ENCODE data around the gene GLIS2. TPM values are rescaled to one million over a fixed set of nuclear protein-coding genes. Genes with fewer than 3 reads are reported as not detected.

The GLIS2 gene
- 18.2 TPM for total RNA-seq (2021; ENCODE audit: unreplicated experiment)
- 15.5 and 15.6 TPM in 2 replicates for polyA plus RNA-seq (2012)
- Bru-seq, nascent RNA = percentile 57 among the genes with signal in this experiment
- BruChase-seq, experiment 1, labeled RNA remaining after a 6-hour chase = percentile 60 among the genes with signal in this experiment
- percentile 58 among the genes with signal in this experiment for BruChase-seq, experiment 2, labeled RNA remaining after a 2-hour chase
- long read RNA-seq, partial matches to known transcripts = 27 of 32 reads
- long read RNA-seq, other reads (novel, unspliced or antisense) = 5 of 32 reads

GRCh38 chr16:4315186-4316107 lies at the start of gene GLIS2:
Gene GLIS2, plus strand, starts transcription at chr16:4316067. Its CDS starts 16,214 bp downstream, at chr16:4332281.
- H3K36me3 ChIP-seq (ENCODE audit: control insufficient read depth in 1 of 2, insufficient read depth in 2 of 2, low read length in 2 of 2) = no peaks in the 10 kb centered on the region
- ChIA-PET CTCF (interaction anchor here (0.6 to 0.8 kb wide), 4 partner anchors 11 to 640 kb away, joined by 3 read pairs; no protein-coding TSS in a partner anchor), POLR2A (interaction anchor here (0.8 to 2.0 kb wide), 2 partner anchors 43 to 62 kb away, joined by 3 to 6 read pairs; partner anchors contain the start of gene TFAP4), RAD21 (ENCODE audit: low non-redundant PET in 1 of 2, low total read pairs in 2 of 2, uncharacterized antibody in 2 of 2, unreplicated experiment in 2 of 2) (interaction anchor here in 1 of 2 experiments (0.7 to 0.9 kb wide), 2 partner anchors 16 to 26 kb away, joined by 4 read pairs; no protein-coding TSS in a partner anchor)
- ATAC-seq (peak; percentile 64), DNase-seq (ENCODE audit: low read depth, low spot score) (peak; percentile 28)
- peak within 1 kb of the TSS; percentile 79 to 82 for H3K4me3 ChIP-seq (replicated peaks in 1 of 2; ENCODE audit: low read depth in 1 of 2, low read length in 2 of 2)
- no peaks in the 10 kb centered on the region for H3K9me3 ChIP-seq (ENCODE audit: control insufficient read depth in 1 of 2, insufficient read depth in 1 of 2, low read depth in 1 of 2, low read length in 2 of 2)
- no peaks in the 10 kb centered on the region for H3K9me2 ChIP-seq (ENCODE audit: insufficient read depth)
- peak within 1 kb of the TSS; percentile 98 for H3K4me2 ChIP-seq (ENCODE audit: low read length)
- BruUV-seq (replicated peaks) = no TSS peak
- no peaks in the 10 kb centered on the region; the same call in 1 of the 2 replicates for H4K20me1 ChIP-seq (ENCODE audit: insufficient read depth)
- H2AFZ ChIP-seq (ENCODE audit: low read depth, low read length, poor library complexity, severe bottlenecking) = no peak within 1 kb of the TSS
- H3K27me3 ChIP-seq (ENCODE audit: insufficient read depth, low read length) = no peaks in the 10 kb centered on the region
- intact Hi-C loops (cut with micrococcal nuclease) = no loop called here
- H3K27ac ChIP-seq (ENCODE audit: low read depth, low read length) = peak within 1 kb of the TSS; percentile 93
- no peak for TF ChIP-seq JUND (IDR thresholded peaks at IDR 0.05)
- no peak for TF ChIP-seq CEBPB (IDR thresholded peaks at IDR 0.05; ENCODE audit: low read depth)
- no peak for TF ChIP-seq REST (IDR thresholded peaks at IDR 0.05; ENCODE audit: low read depth)
- no peak for TF ChIP-seq SP1 (IDR thresholded peaks at IDR 0.05; ENCODE audit: low read depth)
- peak; percentile 44; the same call in 1 of the 2 replicates for TF ChIP-seq ZFX (IDR thresholded peaks at IDR 0.05)
- TF ChIP-seq RAD21 (IDR thresholded peaks at IDR 0.05; ENCODE audit: low read depth) = no peak
- no peak for TF ChIP-seq SIN3A (IDR thresholded peaks at IDR 0.05; ENCODE audit: low read depth)
- no peak for TF ChIP-seq EZH2 (IDR thresholded peaks at IDR 0.05)
- TF ChIP-seq EZH2phosphoT487 (IDR thresholded peaks at IDR 0.05; ENCODE audit: borderline replicate concordance) = no peak
- peak; percentile 64; the same call in 1 of the 2 replicates for TF ChIP-seq POLR2AphosphoS5 (IDR thresholded peaks at IDR 0.05; ENCODE audit: low read depth, low read length)
- TF ChIP-seq FOSL1 (IDR thresholded peaks at IDR 0.05; ENCODE audit: low read depth) = no peak
- no peak for TF ChIP-seq ZNF274 (IDR thresholded peaks at IDR 0.05; ENCODE audit: low read depth, low read length)
- TF ChIP-seq ATF3 (IDR thresholded peaks at IDR 0.05) = no peak
- TF ChIP-seq EGR1 (IDR thresholded peaks at IDR 0.05; ENCODE audit: low read depth) = no peak
- no peak for TF ChIP-seq POLR2A (IDR thresholded peaks at IDR 0.05; ENCODE audit: borderline replicate concordance, extremely low read depth, insufficient read depth, insufficient read length)
- no peak for TF ChIP-seq CBX3 (IDR thresholded peaks at IDR 0.05; ENCODE audit: low read depth)
- peaks cover 43% of the 10 kb centered on the region for H3K79me2 ChIP-seq (ENCODE audit: insufficient read depth, low read length)
- peak within 1 kb of the TSS; percentile 83 for H3K9ac ChIP-seq (ENCODE audit: low read length)
- H3K4me1 ChIP-seq (ENCODE audit: control insufficient read depth in 1 of 2, insufficient read depth in 2 of 2, low read length in 2 of 2) = peaks cover 32 to 57% of the 10 kb centered on the region in 2 experiments
